ENCODE measurements around the gene CDT1. TPM values are rescaled to one million over a fixed set of nuclear protein-coding genes. Genes with fewer than 3 reads are reported as not detected.

Gene CDT1
- total RNA-seq, result 10 to 100 TPM in 2 of 4 donors, 1 to 10 TPM in 2; 7.9 to 28.1 (median 10.1) TPM

DNA sequence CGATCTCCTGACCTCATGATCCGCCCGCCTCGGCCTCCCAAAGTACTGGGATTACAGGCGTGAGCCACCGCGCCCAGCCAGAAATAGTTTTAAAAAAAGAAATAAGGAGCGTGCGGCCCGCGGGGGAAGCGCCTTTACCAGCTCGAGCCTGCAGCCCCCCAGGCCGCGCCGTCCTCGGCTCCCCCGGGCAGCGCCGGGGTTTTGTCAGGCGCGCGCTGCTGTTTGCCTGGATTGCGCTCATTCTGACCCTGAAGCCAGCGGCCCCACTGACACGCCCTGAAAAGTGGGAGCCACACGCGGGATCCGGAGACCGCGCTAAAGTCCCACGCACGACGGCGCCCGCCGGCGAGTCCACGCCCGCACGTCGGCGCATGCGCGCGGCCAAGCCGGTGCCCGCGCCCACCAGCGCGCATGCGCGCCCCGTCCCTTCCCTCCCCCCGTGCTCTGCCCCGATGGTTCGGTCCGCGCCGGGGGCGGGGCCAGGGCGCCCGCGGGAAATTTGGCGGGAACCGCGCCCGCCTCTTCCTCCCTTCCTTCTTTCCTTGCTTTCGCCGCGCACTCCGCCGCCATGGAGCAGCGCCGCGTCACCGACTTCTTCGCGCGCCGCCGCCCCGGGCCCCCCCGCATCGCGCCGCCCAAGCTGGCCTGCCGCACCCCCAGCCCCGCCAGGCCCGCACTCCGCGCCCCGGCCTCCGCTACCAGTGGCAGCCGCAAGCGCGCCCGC is at the start of gene CDT1:
Gene CDT1 (plus strand): TSS at position 526 of the 724 bp plus-strand sequence. CDS start 43 bp downstream, at position 569.
- Histone ChIP-seq H3K27ac (peak within 1 kb of the TSS; percentile 63 to 78 (median 72)), H3K36me3 (peaks cover 0 to 4% (median 0%) of the 10 kb centered on the region in 3 donors), H3K9me3 (no peaks in the 10 kb centered on the region), H3K4me3 (peak within 1 kb of the TSS; percentile 51 to 88 (median 60)), H3K27me3 (no peaks in the 10 kb centered on the region), H3K4me1 (peaks cover 6 to 15% (median 11%) of the 10 kb centered on the region in 4 donors)
- TF ChIP-seq, protein P1, sequence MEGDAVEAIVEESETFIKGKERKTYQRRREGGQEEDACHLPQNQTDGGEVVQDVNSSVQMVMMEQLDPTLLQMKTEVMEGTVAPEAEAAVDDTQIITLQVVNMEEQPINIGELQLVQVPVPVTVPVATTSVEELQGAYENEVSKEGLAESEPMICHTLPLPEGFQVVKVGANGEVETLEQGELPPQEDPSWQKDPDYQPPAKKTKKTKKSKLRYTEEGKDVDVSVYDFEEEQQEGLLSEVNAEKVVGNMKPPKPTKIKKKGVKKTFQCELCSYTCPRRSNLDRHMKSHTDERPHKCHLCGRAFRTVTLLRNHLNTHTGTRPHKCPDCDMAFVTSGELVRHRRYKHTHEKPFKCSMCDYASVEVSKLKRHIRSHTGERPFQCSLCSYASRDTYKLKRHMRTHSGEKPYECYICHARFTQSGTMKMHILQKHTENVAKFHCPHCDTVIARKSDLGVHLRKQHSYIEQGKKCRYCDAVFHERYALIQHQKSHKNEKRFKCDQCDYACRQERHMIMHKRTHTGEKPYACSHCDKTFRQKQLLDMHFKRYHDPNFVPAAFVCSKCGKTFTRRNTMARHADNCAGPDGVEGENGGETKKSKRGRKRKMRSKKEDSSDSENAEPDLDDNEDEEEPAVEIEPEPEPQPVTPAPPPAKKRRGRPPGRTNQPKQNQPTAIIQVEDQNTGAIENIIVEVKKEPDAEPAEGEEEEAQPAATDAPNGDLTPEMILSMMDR (IDR thresholded peaks at IDR 0.05), result no peak
- peak in 1 of 2 donors; percentile 64 for TF ChIP-seq POLR2A (IDR thresholded peaks at IDR 0.05)
- DNase-seq, result peak; percentile 68 to 92 (median 91)

DNA sequence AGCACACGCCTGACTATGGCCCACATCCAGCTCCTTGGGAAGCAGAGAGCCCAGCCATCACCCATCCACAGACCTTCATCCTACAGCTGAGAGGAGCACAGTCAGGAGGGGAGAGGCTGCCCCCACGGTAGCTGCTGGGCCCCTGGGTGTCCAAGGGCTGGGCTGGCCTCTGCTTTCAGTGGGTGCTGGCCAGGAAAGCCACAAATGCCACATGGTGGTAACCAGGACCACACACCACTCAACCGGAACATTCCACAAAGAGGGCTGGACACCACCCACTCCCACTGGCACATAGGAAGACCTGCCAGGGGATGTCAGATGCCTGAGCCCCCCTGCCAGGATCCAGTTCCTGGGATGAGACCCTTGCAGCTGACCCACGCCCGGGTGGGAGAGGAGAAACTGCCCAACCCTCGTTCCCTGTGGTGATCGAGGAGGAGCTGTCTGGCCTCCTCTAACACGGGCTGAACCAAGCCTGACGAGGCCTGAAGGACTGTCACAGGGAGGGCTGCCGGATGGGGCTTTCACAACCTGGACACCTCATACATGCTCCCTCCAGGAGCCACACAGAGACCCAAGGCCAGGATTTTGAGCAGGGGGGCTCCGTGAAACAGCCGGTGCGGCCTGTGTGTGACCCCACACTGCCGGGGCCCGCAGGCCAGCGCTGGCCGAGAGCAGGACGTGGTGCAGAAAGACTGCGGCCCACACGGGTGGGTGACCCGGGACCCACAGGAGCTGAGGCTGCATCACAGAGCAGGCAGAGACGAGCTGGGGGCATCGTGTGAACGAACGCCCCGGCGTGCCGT is 49.3 kb upstream of the CDT1 start:
- no peak for DNase-seq
- H3K36me3 ChIP-seq, result no peaks in the 10 kb centered on the region
- TF ChIP-seq, protein P1 (IDR thresholded peaks at IDR 0.05), result no peak
- no peak for TF ChIP-seq POLR2A (IDR thresholded peaks at IDR 0.05)
- no peaks in the 10 kb centered on the region for H3K27me3 ChIP-seq
- H3K9me3 ChIP-seq, result no peaks in the 10 kb centered on the region
- no peaks in the 10 kb centered on the region for H3K4me1 ChIP-seq
- peak overlapping the region in 1 of 4 donors; percentile 26 for H3K27ac ChIP-seq
- H3K4me3 ChIP-seq, result no peak overlapping the region

DNA sequence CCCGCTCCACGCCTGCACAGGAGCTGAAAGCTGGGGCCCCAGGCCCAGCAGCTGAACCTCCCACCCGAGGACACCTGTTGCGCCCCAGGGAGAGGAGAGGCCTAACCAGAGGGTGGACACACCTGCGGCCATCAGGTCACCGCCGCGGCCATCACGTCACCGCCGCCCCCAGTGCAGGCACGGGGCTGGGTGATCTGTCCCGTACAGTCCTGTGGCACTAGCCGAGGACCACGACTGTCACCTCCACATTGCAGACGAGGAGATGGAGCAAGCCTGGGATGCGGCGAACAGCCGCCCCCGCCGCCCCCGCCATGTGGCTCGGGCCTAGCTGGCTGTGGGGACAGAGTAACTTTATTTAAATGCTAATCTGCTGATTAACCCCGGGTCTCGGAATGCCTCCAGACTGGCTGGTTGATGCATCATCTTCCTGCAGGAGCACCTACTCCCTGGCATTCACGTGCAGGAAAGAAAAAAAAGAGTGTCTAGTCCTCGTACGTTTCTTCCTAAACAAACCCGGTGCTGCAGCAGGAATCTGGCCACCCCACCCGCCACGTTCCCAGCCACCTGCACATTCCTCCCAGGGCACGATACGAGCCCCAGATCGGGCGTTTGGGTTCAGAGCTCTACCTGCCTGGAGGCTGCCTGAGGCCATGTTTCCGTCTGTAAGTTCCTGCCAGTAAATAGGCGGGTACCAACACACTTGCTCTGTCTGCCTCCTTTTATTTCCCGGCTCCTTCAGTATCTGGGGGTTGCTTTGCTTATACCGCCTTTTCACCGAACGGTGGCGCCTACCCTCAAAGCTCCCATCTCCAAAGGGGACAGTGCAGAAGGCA is 48.5 kb upstream of the CDT1 start:
- Histone ChIP-seq H3K4me1 (peaks cover 0 to 7% (median 1%) of the 10 kb centered on the region in 4 donors), H3K9me3 (no peaks in the 10 kb centered on the region), H3K4me3 (no peak overlapping the region), H3K27ac (peak overlapping the region in 1 of 4 donors; percentile 26), H3K36me3 (no peaks in the 10 kb centered on the region), H3K27me3 (no peaks in the 10 kb centered on the region)
- TF ChIP-seq, protein P1 (IDR thresholded peaks at IDR 0.05), result peak in 1 of 6 experiments; percentile 13
- no peak for TF ChIP-seq POLR2A (IDR thresholded peaks at IDR 0.05)
- no peak for DNase-seq

DNA sequence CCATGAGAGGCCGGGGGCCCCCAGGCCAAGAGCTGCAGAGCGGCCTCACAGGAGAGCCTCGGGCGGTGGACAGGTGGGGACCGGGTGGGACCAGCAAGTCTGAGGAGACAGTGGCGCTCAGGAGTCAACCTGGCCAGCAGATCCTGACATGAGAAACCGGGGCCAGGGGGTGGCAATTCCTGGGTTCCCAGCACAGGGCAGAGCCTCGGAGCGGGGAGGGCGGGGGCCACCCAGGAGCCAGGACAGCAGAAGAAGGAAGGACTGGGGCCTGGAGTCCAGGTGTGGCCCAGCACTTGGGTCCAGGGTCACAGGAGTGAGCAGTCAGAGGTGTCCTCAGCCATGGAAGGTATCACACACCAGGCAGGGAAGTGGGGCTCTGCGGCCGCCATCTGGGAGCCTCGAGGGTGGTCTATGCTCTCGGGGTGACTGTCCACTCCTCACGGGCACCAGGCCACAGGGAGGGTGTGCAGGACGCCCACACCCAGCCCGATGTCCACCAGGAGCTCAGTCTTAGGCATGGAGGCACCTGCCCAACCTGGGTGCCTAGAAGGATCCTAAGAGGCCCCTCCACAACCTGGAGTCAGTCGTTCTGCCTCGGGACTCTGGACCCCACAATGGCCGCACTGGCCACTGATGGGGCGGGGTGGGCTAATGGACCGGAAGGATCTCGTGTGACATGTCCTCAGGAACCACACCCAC is 47.7 kb upstream of the CDT1 start:
- peaks cover 0 to 15% (median 1%) of the 10 kb centered on the region in 4 donors for H3K4me1 ChIP-seq
- TF ChIP-seq POLR2A (IDR thresholded peaks at IDR 0.05), result no peak
- TF ChIP-seq, protein P1 (IDR thresholded peaks at IDR 0.05), result no peak
- H3K9me3 ChIP-seq, result no peaks in the 10 kb centered on the region
- no peak overlapping the region for H3K27ac ChIP-seq
- no peak for DNase-seq
- H3K4me3 ChIP-seq, result no peak overlapping the region
- H3K36me3 ChIP-seq, result no peaks in the 10 kb centered on the region
- H3K27me3 ChIP-seq, result no peaks in the 10 kb centered on the region

Measured in Peyer's patch (tissue), 4 donors.